Measurements from ENCODE around the gene C12orf54. TPM values are rescaled to one million over a fixed set of nuclear protein-coding genes. Genes with fewer than 3 reads are reported as not detected.
"Not testable (repeated sequence)": the region's sequence is repeated elsewhere in the genome, so short reads cannot be mapped to it uniquely, and the experiment has no call there.

Gene C12orf54
- total and polyA plus RNA-seq, 2 donors = 0.77 to 1.5 TPM

GRCh38 chr12:48473061-48473460 lies 9.2 kb upstream of the C12orf54 start:
- no peaks in the 10 kb centered on the region for H3K4me1 ChIP-seq (ENCODE audit: insufficient read depth)
- 85% methylated on average over 9 of the region's 9 CpGs for WGBS
- H3K36me3 ChIP-seq (ENCODE audit: insufficient read depth) = no peaks in the 10 kb centered on the region
- no peak overlapping the region for H3K4me3 ChIP-seq (ENCODE audit: low read depth, low read length)
- no peak overlapping the region for H3K27ac ChIP-seq (ENCODE audit: low read depth)
- no peak for DNase-seq (ENCODE audit: extremely low spot score)

DNA sequence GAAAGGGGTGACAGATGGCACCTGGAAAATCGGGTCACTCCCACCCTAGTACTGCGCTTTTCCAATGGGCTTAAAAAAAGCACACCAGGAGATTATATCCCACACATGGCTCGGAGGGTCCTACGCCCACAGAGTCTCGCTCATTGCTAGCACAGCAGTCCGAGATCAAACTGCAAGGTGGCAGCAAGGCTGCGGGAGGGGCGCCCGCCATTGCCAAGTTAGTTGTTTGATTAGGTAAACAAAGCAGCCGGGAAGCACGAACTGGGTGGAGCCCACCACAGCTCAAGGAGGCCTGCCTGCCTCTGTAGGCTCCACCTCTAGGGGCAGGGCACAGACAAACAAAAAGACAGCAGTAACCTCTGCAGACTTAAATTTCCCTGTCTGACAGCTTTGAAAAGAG lies 7.8 kb upstream of the C12orf54 start:
- H3K36me3 ChIP-seq (ENCODE audit: insufficient read depth); DNase-seq (ENCODE audit: extremely low spot score); H3K4me1 ChIP-seq (ENCODE audit: insufficient read depth); H3K27ac ChIP-seq (ENCODE audit: low read depth); H3K4me3 ChIP-seq (ENCODE audit: low read depth, low read length): not testable (repeated sequence)
- WGBS = 86% methylated on average over 11 of the region's 11 CpGs

DNA sequence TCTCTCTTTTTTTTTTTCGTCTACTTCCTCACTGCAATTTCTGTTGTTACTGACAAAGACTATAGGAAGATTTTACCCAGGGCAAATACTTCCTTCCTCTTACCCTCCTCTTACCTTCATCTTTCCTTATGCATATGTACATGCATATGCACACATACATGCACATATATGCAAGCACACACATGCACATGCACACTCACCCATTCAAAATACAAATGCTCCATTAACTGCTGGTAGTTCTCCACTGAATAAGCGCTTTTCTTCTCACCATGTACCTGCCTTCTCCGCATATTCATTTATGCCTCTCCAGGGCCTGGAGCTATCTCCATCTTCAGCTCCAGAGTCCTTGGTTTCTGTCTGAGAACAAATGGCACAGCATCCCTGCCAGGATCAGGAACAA lies 632 bp downstream of the C12orf54 start:
- no peak overlapping the region for H3K27ac ChIP-seq (ENCODE audit: low read depth)
- H3K36me3 ChIP-seq (ENCODE audit: insufficient read depth) = no peaks in the 10 kb centered on the region
- no peak overlapping the region for H3K4me3 ChIP-seq (ENCODE audit: low read depth, low read length)
- no peak for DNase-seq (ENCODE audit: extremely low spot score)
- 95% methylated on average over 3 of the region's 3 CpGs for WGBS
- no peaks in the 10 kb centered on the region for H3K4me1 ChIP-seq (ENCODE audit: insufficient read depth)

GRCh38 chr12:48486261-48486660 lies 4.0 kb downstream of the C12orf54 start:
- Histone ChIP-seq H3K4me1 (ENCODE audit: insufficient read depth) (no peaks in the 10 kb centered on the region), H3K27ac (ENCODE audit: low read depth) (no peak overlapping the region), H3K36me3 (ENCODE audit: insufficient read depth) (no peaks in the 10 kb centered on the region), H3K4me3 (ENCODE audit: low read depth, low read length) (no peak overlapping the region)
- DNase-seq (ENCODE audit: extremely low spot score) = no peak
- 81% methylated on average over 2 of the region's 2 CpGs for whole genome bisulfite sequencing

DNA sequence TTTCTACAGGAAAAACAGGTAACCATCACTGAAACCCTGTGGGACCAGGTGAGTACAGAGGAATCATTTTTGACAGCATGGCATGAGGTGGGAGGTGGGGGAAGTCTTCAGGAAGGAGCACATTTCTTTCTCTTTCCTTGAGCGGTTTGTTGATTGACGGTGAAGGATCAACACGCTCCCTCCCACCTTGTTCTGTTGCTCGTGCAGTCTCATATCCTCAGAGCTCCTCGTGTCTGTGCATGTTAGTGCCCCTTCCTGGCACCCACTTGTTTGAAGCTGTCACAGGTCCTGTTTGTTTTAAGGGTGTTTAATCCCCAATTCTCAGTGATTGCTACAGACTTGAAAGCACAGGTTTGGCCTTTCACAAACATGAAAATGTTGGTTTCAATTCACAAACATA lies 4.4 kb downstream of the C12orf54 start:
- H3K36me3 ChIP-seq (ENCODE audit: insufficient read depth) = no peaks in the 10 kb centered on the region
- no peaks in the 10 kb centered on the region for H3K4me1 ChIP-seq (ENCODE audit: insufficient read depth)
- no peak overlapping the region for H3K4me3 ChIP-seq (ENCODE audit: low read depth, low read length)
- 68% methylated on average over 5 of the region's 5 CpGs for WGBS
- no peak for DNase-seq (ENCODE audit: extremely low spot score)
- H3K27ac ChIP-seq (ENCODE audit: low read depth) = no peak overlapping the region

GRCh38 chr12:48489012-48489411 lies 6.7 kb downstream of the C12orf54 start:
- H3K4me3 ChIP-seq (ENCODE audit: low read depth, low read length) = no peak overlapping the region
- WGBS = 36% methylated on average over 2 of the region's 2 CpGs
- H3K27ac ChIP-seq (ENCODE audit: low read depth) = no peak overlapping the region
- H3K4me1 ChIP-seq (ENCODE audit: insufficient read depth) = no peaks in the 10 kb centered on the region
- peak; percentile 41 for DNase-seq (ENCODE audit: extremely low spot score)
- no peaks in the 10 kb centered on the region for H3K36me3 ChIP-seq (ENCODE audit: insufficient read depth)

GRCh38 chr12:48489456-48489855 lies 7.2 kb downstream of the C12orf54 start:
- not testable (repeated sequence) for H3K4me1 ChIP-seq (ENCODE audit: insufficient read depth); H3K36me3 ChIP-seq (ENCODE audit: insufficient read depth); H3K27ac ChIP-seq (ENCODE audit: low read depth); DNase-seq (ENCODE audit: extremely low spot score); H3K4me3 ChIP-seq (ENCODE audit: low read depth, low read length)
- 79% methylated on average over 7 of the region's 7 CpGs for WGBS

DNA sequence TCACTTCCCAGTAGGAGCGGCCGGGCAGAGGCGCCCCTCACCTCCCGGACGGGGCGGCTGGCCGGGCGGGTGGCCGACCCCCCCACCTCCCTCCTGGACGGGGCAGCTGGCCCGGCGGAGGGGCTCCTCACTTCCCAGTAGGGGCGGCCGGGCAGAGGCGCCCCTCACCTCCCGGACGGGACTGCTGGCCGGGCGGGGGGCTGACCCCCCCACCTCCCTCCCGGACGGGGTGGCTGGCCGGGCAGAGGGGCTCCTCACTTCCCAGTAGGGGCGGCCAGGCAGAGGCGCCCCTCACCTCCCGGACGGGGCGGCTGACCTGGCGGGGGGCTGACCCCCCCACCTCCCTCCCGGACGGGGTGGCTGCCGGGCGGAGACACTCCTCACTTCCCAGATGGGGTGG lies 18.0 kb downstream of the C12orf54 start:
- WGBS = 94% methylated on average over 32 of the region's 32 CpGs
- not testable (repeated sequence) for H3K4me1 ChIP-seq (ENCODE audit: insufficient read depth); H3K27ac ChIP-seq (ENCODE audit: low read depth); H3K36me3 ChIP-seq (ENCODE audit: insufficient read depth); DNase-seq (ENCODE audit: extremely low spot score); H3K4me3 ChIP-seq (ENCODE audit: low read depth, low read length)

- H3K36me3 ChIP-seq (ENCODE audit: insufficient read depth); H3K4me1 ChIP-seq (ENCODE audit: insufficient read depth); H3K4me3 ChIP-seq (ENCODE audit: low read depth, low read length); DNase-seq (ENCODE audit: extremely low spot score); H3K27ac ChIP-seq (ENCODE audit: low read depth): not testable (repeated sequence)
- WGBS = 42% methylated on average over 2 of the region's 2 CpGs
Measured at GRCh38 chr12:48506836-48507235, 24.5 kb downstream of the C12orf54 start.

GRCh38 chr12:48508987-48509386 lies 26.7 kb downstream of the C12orf54 start:
- WGBS = 72% methylated on average over 2 of the region's 2 CpGs
- H3K4me3 ChIP-seq (ENCODE audit: low read depth, low read length) = no peak overlapping the region
- H3K4me1 ChIP-seq (ENCODE audit: insufficient read depth) = no peaks in the 10 kb centered on the region
- no peaks in the 10 kb centered on the region for H3K36me3 ChIP-seq (ENCODE audit: insufficient read depth)
- no peak for DNase-seq (ENCODE audit: extremely low spot score)
- no peak overlapping the region for H3K27ac ChIP-seq (ENCODE audit: low read depth)

DNA sequence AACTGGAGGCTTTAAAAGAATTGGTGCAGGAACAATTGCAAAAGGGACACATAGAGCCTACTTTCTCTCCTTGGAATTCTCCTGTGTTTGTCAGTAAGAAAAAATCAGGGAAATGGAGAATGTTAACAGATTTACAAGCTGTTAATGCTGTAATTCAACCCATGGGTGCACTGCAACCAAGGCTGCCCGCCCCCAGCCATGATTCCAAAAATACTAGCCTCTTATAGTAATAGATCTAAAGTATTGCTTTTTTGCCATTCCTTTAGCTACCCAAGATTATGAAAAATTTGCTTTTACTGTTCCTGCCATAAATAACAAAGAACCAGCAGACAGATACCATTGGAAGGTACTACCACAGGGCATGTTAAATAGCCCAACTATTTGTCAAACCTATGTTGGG lies 27.8 kb downstream of the C12orf54 start:
- 33% methylated on average over 1 of the region's 1 CpG for WGBS
- no peaks in the 10 kb centered on the region for H3K4me1 ChIP-seq (ENCODE audit: insufficient read depth)
- H3K36me3 ChIP-seq (ENCODE audit: insufficient read depth) = no peaks in the 10 kb centered on the region
- no peak overlapping the region for H3K4me3 ChIP-seq (ENCODE audit: low read depth, low read length)
- no peak for DNase-seq (ENCODE audit: extremely low spot score)
- H3K27ac ChIP-seq (ENCODE audit: low read depth) = no peak overlapping the region

GRCh38 chr12:48512855-48513254 lies 30.6 kb downstream of the C12orf54 start:
- 86% methylated on average over 2 of the region's 2 CpGs for WGBS
- H3K27ac ChIP-seq (ENCODE audit: low read depth) = no peak overlapping the region
- H3K4me3 ChIP-seq (ENCODE audit: low read depth, low read length) = no peak overlapping the region
- no peak for DNase-seq (ENCODE audit: extremely low spot score)
- H3K36me3 ChIP-seq (ENCODE audit: insufficient read depth) = no peaks in the 10 kb centered on the region
- no peaks in the 10 kb centered on the region for H3K4me1 ChIP-seq (ENCODE audit: insufficient read depth)

DNA sequence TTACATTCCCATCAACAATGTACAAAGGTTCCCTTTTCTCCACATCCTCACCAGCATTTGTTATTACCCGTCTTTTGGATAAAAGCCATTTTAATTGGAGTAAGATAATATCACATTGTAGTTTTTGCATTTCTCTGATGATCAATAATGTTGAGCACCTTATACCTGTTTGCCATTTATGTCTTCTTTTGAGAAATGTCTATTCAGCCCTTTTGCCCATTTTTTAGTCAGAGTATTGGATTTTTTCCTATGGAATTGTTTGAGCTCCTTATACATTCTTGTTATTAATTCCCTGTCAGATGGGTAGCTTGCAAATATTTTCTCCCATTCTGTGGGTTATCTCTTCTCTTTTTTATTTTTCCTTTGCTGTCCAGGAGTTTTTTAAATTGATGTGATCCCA lies 32.4 kb downstream of the C12orf54 start:
- no peaks in the 10 kb centered on the region for H3K4me1 ChIP-seq (ENCODE audit: insufficient read depth)
- no peak overlapping the region for H3K27ac ChIP-seq (ENCODE audit: low read depth)
- no peaks in the 10 kb centered on the region for H3K36me3 ChIP-seq (ENCODE audit: insufficient read depth)
- no peak for DNase-seq (ENCODE audit: extremely low spot score)
- no peak overlapping the region for H3K4me3 ChIP-seq (ENCODE audit: low read depth, low read length)
- WGBS = 89% methylated on average over 1 of the region's 1 CpG

DNA sequence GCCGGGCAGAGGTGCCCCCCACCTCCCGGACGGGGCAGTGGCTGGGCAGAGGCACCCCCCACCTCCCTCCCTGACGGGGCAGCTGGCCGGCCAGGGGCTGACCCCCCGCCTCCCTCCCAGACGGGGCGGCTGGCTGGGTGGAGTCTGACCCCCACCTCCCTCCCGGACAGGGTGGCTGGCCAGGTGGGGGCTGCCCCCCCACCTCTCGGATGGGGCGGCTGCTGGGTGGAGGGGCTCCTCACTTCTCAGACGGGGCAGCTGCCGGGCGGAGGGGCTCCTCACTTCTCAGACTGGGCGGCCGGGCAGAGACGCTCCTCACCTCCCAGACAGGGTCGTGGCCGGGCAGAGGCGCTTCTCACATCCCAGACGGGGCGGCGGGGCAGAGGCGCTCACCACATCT lies 38.1 kb downstream of the C12orf54 start:
- DNase-seq (ENCODE audit: extremely low spot score); H3K4me3 ChIP-seq (ENCODE audit: low read depth, low read length); H3K4me1 ChIP-seq (ENCODE audit: insufficient read depth); H3K27ac ChIP-seq (ENCODE audit: low read depth); H3K36me3 ChIP-seq (ENCODE audit: insufficient read depth): not testable (repeated sequence)
- 91% methylated on average over 24 of the region's 24 CpGs for WGBS

- no peak for DNase-seq (ENCODE audit: extremely low spot score)
- H3K36me3 ChIP-seq (ENCODE audit: insufficient read depth) = no peaks in the 10 kb centered on the region
- no peak within 1 kb of the TSS for H3K27ac ChIP-seq (ENCODE audit: low read depth)
- no peaks in the 10 kb centered on the region for H3K4me1 ChIP-seq (ENCODE audit: insufficient read depth)
- no peak within 1 kb of the TSS for H3K4me3 ChIP-seq (ENCODE audit: low read depth, low read length)
- 80% methylated on average over 5 of the region's 5 CpGs for WGBS
Measured at GRCh38 chr12:48525332-48525731, 43.0 kb downstream of the C12orf54 start, which contains the start of gene OR8S1. OR8S1 (plus strand) TSS chr12:48525632; CDS start chr12:48525632, 0 bp downstream.
